ENCODE measurements around the gene PDILT. TPM values are rescaled to one million over a fixed set of nuclear protein-coding genes. Genes with fewer than 3 reads are reported as not detected.

Gene PDILT
- total RNA-seq, 1 donor from 2014 or later, result not detected

DNA sequence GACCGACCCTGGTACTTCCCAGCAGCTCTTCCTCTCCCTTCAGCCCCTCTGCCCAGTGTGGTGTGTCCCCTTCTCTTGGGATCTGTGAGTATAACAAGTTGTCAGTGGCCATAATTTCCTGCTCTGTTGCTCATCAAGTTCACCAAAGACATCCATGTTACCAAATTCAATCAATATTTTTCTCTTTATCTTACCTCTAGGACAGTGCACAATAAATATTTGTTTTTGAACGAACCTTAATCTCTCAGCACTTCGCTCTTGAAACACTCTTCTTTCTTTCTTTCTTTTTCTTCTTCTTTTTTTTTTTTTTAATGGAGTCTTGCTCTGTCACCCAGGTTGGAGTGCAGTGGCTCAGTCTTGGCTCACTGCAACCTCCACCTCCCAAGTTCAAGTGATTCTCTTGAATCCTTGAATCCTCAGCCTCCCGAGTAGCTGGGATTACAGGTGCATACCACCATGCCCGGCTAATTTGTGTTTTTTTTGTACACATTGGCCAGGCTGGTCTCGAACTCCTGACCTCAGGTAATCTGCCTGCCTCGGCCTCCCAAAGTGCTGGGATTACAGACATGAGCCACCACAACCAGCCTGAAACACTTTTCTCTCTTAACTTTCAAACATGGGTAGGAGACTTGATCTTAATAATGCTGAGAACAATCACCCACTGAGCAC, 49.3 kb downstream of the PDILT start:
- intact Hi-C loops (cut with DNase I), result no loop called here
- TF ChIP-seq, protein P1, sequence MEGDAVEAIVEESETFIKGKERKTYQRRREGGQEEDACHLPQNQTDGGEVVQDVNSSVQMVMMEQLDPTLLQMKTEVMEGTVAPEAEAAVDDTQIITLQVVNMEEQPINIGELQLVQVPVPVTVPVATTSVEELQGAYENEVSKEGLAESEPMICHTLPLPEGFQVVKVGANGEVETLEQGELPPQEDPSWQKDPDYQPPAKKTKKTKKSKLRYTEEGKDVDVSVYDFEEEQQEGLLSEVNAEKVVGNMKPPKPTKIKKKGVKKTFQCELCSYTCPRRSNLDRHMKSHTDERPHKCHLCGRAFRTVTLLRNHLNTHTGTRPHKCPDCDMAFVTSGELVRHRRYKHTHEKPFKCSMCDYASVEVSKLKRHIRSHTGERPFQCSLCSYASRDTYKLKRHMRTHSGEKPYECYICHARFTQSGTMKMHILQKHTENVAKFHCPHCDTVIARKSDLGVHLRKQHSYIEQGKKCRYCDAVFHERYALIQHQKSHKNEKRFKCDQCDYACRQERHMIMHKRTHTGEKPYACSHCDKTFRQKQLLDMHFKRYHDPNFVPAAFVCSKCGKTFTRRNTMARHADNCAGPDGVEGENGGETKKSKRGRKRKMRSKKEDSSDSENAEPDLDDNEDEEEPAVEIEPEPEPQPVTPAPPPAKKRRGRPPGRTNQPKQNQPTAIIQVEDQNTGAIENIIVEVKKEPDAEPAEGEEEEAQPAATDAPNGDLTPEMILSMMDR (IDR thresholded peaks at IDR 0.05), result no peak
- no peaks in the 10 kb centered on the region for H3K4me1 ChIP-seq
- DNase-seq (ENCODE audit: low spot score in 2 of 2), result no peak
- H3K36me3 ChIP-seq, result no peaks in the 10 kb centered on the region
- no peaks in the 10 kb centered on the region for H3K9me3 ChIP-seq
- no peak overlapping the region for H3K4me3 ChIP-seq
- H3K27me3 ChIP-seq, result no peaks in the 10 kb centered on the region
- H3K27ac ChIP-seq, result no peak overlapping the region

DNA sequence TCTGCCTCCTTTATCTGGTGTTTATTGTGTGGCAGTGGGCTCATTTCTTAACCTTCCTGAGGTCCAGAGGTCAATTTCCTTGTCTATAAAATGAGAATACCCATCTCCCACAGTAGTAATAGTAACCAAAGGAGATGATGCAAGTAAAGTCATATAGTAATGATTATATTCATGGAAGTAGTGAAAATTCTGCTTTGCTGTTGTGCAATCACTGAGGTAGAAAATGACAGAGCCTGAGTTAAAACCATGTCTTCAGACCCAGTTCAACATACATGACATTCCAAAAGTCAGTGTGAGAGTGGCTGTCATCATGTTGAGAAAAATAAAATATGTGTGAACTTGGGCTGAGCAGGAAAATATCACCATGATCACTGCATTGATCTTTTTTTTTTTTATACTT, 51.2 kb downstream of the PDILT start:
- TF ChIP-seq, protein P1 (IDR thresholded peaks at IDR 0.05), result peak in 1 of 3 experiments; percentile 4
- Histone ChIP-seq H3K27me3 (no peaks in the 10 kb centered on the region), H3K36me3 (no peaks in the 10 kb centered on the region), H3K4me3 (no peak overlapping the region), H3K9me3 (no peaks in the 10 kb centered on the region), H3K27ac (no peak overlapping the region), H3K4me1 (no peaks in the 10 kb centered on the region)
- no peak for DNase-seq (ENCODE audit: low spot score in 2 of 2)
- intact Hi-C loops (cut with DNase I), result no loop called here

DNA sequence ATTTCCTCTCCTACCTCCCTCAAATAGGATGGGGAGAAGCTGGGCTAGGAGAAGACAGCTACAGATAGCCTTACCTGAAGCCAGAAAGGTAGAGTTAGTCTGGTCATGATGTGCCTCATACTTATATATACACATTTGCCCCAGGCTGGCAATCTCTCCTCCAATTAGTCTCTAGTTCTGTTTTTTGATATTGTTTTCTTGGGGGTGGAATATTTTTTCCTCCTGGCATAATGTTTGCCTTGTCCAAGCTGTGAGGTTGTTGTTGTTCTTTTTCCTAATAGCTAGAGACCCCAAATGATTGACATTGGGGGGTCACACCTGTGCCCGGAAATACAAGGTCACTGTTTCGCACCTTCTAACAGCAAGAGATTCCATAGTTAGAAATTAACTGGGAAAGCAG, 51.9 kb downstream of the PDILT start, which contains the start of gene UMOD:
TSS of gene UMOD (minus strand) at position 101 of the 400 bp plus-strand sequence. CDS start 1,978 bp downstream, outside the sequence.
- intact Hi-C loops (cut with DNase I), result no loop called here
- TF ChIP-seq, protein P1 (IDR thresholded peaks at IDR 0.05), result no peak

GRCh38 chr16:20349615-20350014, 54.9 kb downstream of the PDILT start:
- Histone ChIP-seq H3K4me3 (no peak overlapping the region), H3K27me3 (no peaks in the 10 kb centered on the region), H3K36me3 (no peaks in the 10 kb centered on the region), H3K27ac (no peak overlapping the region), H3K9me3 (no peaks in the 10 kb centered on the region), H3K4me1 (no peaks in the 10 kb centered on the region)
- intact Hi-C loops (cut with DNase I), result no loop called here
- no peak for DNase-seq (ENCODE audit: low spot score in 2 of 2)
- TF ChIP-seq, protein P1 (IDR thresholded peaks at IDR 0.05), result no peak

More for the DNA sequence above, 51.9 kb downstream of the PDILT start, which contains the start of gene UMOD:
- DNase-seq (ENCODE audit: low spot score in 2 of 2), result no peak
- no peak within 1 kb of the TSS for H3K27ac ChIP-seq
- H3K4me3 ChIP-seq, result no peak within 1 kb of the TSS
- no peaks in the 10 kb centered on the region for H3K9me3 ChIP-seq
- H3K27me3 ChIP-seq, result no peaks in the 10 kb centered on the region
- H3K4me1 ChIP-seq, result no peaks in the 10 kb centered on the region
- no peaks in the 10 kb centered on the region for H3K36me3 ChIP-seq

DNA sequence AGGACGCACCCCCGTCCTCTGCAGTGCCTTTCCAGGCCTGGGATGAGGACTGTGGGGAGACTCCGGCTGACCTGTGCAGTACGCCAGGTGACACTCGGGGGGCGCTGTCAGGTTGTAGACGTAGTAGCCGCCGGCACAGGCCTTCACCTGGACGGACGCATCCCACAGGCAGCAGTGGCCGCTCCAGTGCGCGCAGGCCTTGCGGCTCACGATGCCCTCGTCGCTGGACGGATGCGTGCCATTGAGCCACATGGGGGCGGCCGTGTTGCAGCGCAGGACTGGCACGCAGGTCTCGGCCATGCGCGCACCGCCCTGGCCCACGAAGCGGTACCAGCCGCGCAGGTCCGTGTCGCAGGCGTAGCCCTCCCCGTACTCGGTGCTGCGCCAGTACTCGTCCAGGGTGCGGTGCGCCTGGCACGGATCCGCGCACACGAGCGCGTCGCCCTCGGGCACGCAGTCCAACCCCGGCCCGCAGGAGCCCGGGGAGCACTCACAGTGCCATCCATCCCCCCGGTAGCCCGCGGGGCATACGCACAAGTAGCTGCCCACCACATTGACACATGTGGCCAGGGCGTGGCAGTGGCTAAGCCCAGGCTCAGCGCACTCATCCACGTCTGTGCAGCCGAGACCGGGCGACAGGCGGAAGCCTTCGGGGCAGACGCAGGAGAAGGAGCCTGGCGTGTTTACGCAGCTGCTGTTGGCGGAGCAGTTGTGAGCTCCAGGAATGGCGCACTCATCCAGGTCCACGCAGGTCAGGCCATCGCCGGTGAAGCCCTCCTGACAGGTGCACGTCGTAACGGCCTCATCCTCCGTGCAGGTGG, 56.0 kb downstream of the PDILT start:
- no peaks in the 10 kb centered on the region for H3K36me3 ChIP-seq
- no peaks in the 10 kb centered on the region for H3K9me3 ChIP-seq
- H3K27ac ChIP-seq, result no peak overlapping the region
- no peak overlapping the region for H3K4me3 ChIP-seq
- H3K4me1 ChIP-seq, result no peaks in the 10 kb centered on the region
- H3K27me3 ChIP-seq, result no peaks in the 10 kb centered on the region
- TF ChIP-seq, protein P1 (IDR thresholded peaks at IDR 0.05), result peak in 1 of 3 experiments; percentile 21
- intact Hi-C loops (cut with DNase I), result no loop called here
- DNase-seq (ENCODE audit: low spot score in 2 of 2), result no peak
